ENCODE results near the gene EIF4G3.
"Not testable (repeated sequence)": the region's sequence is repeated elsewhere in the genome, so short reads cannot be mapped to it uniquely, and the experiment has no call there.

EIF4G3 gene

GRCh38 chr1:21028520-21029145, 148.1 kb downstream of the EIF4G3 start:
- no peak for DNase-seq (ENCODE audit: low spot score)

- DNase-seq (ENCODE audit: low spot score) = no peak
Measured at GRCh38 chr1:21027805-21028204, 148.9 kb downstream of the EIF4G3 start.

DNA sequence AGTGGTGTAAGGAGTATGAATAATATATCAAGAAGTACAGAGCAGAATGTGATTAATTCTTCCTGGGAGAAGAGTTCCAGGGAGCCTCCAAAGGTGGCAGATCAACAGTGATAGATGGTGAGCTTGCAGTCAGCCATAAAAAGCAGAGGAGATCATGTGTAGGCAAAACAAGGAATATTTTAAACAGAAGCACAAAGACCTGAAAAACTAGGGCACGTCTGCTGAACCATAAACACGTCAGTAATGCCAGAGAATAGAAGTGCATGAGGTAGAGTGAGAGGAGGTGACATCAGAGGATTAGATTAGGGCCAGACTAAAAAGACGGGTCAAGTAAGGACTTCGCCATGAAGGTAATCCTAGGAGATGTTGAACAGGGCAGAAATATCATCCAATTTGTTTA, 151.8 kb downstream of the EIF4G3 start:
- DNase-seq (ENCODE audit: low spot score) = no peak

DNA sequence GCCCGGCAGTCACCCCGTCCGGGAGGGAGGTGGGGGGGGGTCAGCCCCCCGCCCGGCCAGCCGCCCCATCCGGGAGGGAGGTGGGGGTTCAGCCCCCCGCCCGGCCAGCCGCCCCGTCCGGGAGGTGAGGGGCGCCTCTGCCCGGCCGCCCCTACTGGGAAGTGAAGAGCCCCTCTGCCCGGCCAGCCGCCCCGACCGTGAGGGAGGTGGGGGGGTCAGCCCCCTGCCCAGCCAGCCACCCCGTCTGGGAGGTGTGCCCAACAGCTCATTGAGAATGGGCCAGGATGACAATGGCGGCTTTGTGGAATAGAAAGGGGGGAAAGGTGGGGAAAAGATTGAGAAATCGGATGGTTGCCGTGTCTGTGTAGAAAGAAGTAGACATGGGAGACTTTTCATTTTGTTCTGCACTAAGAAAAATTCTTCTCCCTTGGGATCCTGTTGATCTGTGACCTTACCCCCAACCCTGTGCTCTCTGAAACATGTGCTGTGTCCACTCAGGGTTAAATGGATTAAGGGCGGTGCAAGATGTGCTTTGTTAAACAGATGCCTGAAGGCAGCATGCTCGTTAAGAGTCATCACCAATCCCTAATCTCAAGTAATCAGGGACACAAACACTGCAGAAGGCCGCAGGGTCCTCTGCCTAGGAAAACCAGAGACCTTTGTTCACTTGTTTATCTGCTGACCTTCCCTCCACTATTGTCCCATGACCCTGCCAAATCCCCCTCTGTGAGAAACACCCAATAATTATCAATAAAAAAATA, 152.4 kb downstream of the EIF4G3 start:
- not testable (repeated sequence) for DNase-seq (ENCODE audit: low spot score)

- DNase-seq (ENCODE audit: low spot score) = no peak
Measured at GRCh38 chr1:21022279-21023040, 154.2 kb downstream of the EIF4G3 start.

DNA sequence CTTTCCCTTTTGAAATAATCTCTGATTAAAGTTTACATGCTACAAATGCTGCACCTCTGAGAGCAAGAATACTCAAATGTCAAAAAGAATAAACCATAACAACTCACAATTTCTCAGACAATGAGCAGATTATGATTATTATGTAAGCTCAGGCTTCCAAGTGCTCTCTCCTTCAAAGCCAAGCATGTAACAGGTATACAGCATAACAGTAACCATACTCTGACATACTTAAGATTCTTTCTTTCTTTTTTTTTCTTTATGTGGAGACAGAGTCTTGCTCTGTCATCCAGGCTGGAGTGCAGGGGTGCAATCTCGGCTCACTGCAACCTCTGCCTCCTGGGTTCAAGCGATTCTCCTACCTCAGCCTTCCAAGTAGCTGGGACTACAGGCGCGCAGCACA, 155.4 kb downstream of the EIF4G3 start:
- DNase-seq (ENCODE audit: low spot score) = no peak

DNA sequence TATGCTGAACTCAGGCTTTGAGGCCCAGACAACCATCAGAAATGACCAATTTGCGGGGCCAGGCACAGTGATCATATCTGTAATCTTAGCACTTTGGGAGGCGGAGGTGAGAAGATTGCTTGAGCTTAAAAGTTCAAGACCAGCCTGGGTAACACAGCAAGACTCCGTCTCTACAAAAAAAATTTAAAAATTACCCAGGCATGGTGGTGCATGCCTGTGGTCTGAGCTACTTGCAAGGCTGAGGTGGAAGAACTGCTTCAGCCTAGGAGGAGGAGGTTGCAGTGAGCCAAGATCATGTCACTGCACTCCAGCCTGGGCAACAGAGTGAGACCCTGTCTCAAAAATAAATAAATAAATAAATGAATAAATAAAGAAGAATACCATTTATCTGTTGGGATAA, 156.5 kb downstream of the EIF4G3 start:
- no peak for DNase-seq (ENCODE audit: low spot score)

DNA sequence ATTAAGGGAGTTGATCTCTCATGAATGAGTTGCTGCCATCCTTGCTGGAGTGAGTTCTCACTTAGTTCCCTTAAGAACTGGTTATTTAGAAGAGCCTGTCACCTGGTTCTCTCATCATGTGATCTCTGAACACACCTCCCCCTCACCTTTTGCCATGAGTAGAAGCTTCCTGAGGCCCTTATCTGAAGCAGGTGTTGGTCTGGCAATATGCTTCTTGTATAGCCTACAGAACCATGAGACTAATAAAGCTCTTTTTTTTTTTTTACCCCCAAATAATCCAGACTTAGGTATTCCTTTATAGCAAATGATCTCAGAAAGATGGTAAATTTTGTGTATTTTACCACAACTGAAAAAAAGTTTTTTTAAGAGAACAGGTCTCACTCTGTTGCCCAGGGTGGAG, 158.0 kb downstream of the EIF4G3 start:
- no peak for DNase-seq (ENCODE audit: low spot score)

DNA sequence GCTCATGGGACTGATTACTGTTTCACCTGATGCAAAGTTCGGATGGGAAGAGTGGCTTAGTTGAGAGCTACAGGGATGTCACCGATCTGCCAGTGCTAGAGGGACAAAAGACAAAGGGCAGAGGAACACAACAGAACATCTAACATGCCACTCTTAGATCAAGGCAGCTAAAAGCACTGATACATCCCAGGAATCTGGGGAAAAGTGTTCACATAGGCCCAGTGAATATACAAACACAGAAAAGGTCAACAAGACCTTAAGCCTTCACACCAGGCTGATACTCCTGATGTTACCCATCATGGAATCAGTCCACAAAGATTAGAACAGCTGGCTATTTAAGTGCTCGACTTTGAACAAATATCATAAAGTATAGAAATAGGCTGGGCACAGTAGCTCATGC, 163.2 kb downstream of the EIF4G3 start:
- DNase-seq (ENCODE audit: low spot score) = no peak

- no peak for DNase-seq (ENCODE audit: low spot score)
Measured at GRCh38 chr1:21012937-21013336, 163.8 kb downstream of the EIF4G3 start.

DNA sequence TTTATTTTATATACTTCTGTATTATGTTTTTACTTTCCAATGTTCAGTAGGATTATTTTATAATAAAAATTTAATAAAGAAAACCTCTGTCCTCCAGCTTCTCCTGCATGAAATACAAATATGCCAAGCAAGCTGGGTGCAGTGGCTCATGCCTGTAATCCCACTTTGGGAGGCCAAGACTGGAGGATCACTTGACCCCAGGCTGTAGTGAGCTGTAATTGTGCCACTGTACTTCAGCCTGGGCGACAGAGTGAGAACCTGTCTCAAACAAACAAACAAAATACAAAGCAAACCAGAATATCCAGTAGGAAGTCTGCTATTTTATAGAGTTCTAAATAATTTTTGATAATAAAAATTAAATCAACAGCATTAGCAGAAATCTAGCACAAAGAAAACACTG, 168.8 kb downstream of the EIF4G3 start:
- DNase-seq (ENCODE audit: low spot score) = no peak

DNA sequence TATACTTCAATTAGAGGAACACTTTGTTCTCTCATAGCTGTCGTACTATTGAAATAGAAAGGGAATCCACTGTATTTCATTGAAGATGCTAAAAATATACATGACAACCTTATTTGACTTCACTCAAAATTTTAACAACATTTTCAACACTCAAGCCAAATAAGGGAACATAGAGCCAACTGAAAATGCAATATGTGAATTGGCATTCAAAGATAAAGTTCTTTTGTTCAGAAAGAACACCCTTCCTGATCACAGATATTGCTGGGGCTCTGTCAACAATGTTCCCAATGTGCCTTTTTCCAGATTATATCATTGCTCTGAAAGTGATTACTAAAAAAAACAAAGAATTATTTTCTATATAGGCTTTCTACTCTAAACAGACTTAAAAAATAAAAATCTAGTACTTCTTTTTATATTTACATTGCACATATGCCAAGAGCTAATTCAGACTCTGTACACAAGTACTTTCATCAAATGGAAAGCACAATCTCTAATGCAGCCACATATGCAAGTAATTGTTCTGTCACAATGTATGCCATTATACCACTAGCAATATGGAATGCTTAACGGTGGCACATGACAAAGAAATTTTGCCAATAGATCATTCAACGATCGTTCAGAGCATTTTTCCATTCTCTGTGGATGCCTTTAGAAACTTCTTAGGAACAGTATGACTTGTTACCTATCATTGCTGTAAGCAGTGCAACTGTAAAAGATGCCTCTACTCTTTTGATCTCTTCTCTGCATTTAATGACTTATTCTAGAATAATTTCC, 171.0 kb downstream of the EIF4G3 start:
- DNase-seq (ENCODE audit: low spot score) = no peak

DNA sequence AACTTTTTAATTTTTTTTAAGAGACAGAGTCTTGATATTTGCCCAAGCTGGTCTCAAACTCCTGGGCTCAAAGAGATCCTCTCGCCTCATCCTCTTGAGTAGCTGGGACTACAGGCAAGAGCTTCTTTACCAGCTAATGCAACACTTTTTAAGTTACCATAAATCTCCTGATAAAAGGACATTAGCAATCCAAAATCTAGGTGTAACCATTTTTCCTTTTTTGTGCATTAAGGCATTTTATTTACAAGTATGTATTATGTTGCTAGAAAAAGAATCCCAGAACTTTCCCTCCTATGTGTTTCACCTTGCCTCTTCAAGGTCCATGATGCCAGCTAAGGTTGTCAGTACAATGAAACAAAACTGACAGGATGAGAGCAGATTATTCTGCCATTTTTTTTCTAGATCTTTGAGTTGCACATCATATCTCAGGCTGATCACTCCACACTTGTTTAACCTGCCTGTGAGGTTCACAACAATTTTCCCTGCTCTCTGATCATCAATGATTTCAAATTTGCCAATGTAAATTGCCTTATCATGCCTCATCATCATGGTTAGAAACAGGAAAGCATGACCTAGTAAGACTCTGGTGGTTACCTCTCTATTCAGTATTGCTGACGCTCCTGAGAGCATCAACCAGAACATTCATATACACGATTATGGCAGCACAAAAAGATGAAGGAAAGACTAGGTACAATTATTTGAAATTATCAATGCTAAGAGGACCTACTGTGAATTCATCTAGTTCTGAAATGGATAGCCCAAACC, 173.2 kb downstream of the EIF4G3 start:
- DNase-seq (ENCODE audit: low spot score) = no peak

DNA sequence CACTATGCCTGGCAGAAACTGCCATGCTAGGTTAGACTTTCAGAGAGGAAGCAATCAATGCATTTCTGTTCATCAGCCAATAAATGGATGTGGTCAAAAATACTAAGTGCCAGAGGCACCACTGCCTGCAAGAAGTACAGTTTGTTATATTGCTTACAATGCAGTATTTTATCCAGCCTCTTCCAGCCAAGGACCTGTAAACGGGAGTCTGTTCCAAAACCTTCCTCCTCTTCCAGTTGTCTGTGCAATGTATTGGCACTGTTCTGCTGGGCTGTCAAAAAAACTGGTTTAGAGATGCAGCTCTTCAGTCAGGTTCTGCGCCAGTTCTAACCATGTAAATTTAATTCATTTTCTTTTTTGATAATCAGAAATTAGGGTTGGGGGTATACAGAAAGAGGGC, 175.7 kb downstream of the EIF4G3 start:
- no peak for DNase-seq (ENCODE audit: low spot score)

GRCh38 chr1:21000245-21000594, 176.5 kb downstream of the EIF4G3 start:
- DNase-seq (ENCODE audit: low spot score) = no peak

DNA sequence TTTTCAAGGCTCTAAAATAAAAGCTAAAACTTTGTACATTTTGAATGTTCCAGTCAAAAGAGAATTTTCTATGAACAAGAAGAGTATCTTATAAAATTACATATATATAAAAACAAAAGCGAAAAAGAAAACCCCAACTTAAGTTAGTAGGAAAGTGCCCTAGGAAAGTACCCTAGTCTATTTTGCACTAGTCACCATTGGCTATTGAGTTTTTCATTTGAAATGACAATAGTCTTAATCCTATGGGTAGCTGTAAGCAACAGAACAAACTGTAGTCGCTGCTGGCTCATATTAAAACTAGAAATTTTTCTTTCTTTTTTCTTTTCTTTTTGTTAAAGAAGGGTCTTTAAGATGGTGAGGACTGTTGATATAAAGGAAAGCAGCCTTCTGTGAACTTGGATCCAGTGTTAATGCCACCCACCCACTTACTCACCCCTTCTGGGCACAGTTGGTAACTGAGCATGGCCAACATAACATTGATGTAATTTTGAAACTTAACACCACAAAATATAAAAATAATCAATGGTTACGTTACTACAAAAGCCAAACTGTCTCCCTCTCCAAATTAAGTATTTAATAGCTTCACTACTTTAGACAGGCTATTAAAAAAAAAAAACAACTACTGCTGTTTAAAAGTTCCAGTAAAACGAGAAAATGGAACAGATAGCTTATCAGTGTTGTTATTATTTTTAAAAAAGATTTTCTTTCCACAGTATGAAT, 177.0 kb downstream of the EIF4G3 start:
- no peak for DNase-seq (ENCODE audit: low spot score)

DNA sequence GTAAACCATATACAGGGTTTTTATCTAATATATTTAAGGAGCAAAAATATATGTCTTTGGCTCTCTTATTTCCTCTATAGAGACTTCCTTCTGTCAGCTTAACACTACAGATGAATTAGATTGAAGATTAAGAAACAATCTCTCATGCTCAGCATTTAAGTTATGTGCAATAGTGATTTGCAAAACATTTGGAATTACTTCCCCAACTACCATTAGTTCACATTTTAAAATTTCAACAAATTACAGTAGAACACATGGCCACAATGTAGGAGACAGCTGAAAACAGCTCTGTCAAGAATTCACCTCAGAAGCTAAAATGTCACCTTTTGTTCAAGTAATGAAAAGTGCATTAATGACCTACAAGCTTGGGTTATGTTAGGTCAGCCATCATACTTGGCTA, 177.9 kb downstream of the EIF4G3 start:
- no peak for DNase-seq (ENCODE audit: low spot score)

DNA sequence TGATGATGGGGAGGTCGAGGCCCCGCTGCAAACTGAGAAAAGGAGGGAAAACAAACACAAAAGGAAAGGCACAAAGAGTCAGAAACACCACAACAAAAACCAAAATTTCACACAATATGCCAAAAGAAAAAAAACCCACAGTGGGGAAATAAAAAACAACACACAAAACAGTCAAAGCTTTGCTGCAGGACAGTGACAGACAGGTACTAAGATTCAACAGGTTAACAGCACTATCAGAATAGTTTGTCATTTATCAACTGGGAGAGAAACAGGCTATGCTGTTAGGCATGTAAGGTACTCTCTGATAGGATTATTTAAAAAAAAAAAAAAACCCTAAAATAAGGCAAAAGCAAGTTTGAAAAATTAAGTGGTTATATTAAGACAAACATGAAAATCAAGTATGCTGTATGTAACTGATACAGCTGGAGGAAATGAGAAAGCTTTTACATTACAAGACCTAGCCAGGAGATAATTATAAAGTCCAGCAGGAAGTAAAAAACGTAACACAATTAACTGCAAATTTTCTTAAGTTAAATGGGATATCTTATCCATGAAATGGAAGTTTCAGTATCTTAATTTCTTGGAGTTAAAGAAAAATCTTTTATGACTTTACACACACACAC, 179.0 kb downstream of the EIF4G3 start:
- DNase-seq (ENCODE audit: low spot score) = no peak

DNA sequence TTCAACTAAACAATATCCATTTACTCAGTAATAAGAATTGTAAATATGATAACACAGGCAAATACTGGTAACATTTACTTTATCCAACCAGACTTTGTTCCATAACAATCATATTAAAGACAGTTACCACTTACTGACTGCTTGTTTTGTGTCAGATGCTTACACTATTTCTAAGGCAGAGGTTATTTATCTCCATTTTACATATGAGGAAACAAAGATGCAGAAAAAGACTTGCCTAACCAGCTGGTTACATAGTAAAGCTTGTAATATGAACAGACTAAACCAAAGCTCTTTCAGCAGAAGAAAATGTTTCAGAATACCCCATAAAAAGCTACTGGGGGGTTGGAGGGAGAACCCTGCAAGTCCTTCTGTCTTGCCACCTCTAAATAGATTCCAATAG, 180.1 kb downstream of the EIF4G3 start:
- DNase-seq (ENCODE audit: low spot score) = no peak

GRCh38 chr1:20993716-20994575, 182.8 kb downstream of the EIF4G3 start:
- DNase-seq (ENCODE audit: low spot score) = no peak

All from left forelimb (tissue), 1 donor.